ENCODE data around the gene KDM6B.

The KDM6B gene

DNA sequence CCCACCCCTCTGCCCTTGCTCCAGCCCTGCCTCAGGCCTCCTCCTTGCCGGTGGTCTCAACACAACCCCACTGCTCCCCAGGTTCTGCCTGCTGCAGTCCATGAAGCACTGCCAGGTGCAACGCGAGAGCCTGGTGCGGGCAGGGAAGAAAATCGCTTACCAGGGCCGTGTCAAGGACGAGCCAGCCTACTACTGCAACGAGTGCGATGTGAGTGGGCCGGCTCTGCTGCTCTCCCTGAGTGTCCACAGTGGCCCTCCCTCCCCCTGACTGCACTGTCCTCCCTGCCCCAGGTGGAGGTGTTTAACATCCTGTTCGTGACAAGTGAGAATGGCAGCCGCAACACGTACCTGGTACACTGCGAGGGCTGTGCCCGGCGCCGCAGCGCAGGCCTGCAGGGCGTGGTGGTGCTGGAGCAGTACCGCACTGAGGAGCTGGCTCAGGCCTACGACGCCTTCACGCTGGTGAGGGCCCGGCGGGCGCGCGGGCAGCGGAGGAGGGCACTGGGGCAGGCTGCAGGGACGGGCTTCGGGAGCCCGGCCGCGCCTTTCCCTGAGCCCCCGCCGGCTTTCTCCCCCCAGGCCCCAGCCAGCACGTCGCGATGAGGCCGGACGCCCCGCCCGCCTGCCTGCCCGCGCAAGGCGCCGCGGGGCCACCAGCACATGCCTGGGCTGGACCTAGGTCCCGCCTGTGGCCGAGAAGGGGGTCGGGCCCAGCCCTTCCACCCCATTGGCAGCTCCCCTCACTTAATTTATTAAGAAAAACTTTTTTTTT is 19.1 kb downstream of the KDM6B start:
- TF ChIP-seq, protein P1, sequence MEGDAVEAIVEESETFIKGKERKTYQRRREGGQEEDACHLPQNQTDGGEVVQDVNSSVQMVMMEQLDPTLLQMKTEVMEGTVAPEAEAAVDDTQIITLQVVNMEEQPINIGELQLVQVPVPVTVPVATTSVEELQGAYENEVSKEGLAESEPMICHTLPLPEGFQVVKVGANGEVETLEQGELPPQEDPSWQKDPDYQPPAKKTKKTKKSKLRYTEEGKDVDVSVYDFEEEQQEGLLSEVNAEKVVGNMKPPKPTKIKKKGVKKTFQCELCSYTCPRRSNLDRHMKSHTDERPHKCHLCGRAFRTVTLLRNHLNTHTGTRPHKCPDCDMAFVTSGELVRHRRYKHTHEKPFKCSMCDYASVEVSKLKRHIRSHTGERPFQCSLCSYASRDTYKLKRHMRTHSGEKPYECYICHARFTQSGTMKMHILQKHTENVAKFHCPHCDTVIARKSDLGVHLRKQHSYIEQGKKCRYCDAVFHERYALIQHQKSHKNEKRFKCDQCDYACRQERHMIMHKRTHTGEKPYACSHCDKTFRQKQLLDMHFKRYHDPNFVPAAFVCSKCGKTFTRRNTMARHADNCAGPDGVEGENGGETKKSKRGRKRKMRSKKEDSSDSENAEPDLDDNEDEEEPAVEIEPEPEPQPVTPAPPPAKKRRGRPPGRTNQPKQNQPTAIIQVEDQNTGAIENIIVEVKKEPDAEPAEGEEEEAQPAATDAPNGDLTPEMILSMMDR (IDR thresholded peaks at IDR 0.05; ENCODE audit: low read depth, low read length, missing control alignments) = no peak
- H3K4me3 ChIP-seq (replicated peaks; ENCODE audit: low read depth, low read length) = no peak overlapping the region
- no peak for DNase-seq (ENCODE audit: extremely low read depth, low read depth)

DNA sequence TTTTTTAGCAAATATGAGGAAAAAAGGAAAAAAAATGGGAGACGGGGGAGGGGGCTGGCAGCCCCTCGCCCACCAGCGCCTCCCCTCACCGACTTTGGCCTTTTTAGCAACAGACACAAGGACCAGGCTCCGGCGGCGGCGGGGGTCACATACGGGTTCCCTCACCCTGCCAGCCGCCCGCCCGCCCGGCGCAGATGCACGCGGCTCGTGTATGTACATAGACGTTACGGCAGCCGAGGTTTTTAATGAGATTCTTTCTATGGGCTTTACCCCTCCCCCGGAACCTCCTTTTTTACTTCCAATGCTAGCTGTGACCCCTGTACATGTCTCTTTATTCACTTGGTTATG is 19.6 kb downstream of the KDM6B start:
- TF ChIP-seq, protein P1 (IDR thresholded peaks at IDR 0.05; ENCODE audit: low read depth, low read length, missing control alignments) = no peak
- no peak overlapping the region for H3K4me3 ChIP-seq (replicated peaks; ENCODE audit: low read depth, low read length)
- no peak for DNase-seq (ENCODE audit: extremely low read depth, low read depth)

GRCh38 chr17:7854078-7854777 is 20.2 kb downstream of the KDM6B start:
- TF ChIP-seq, protein P1 (IDR thresholded peaks at IDR 0.05; ENCODE audit: low read depth, low read length, missing control alignments) = no peak
- no peak overlapping the region for H3K4me3 ChIP-seq (replicated peaks; ENCODE audit: low read depth, low read length)
- DNase-seq (ENCODE audit: extremely low read depth, low read depth) = no peak

DNA sequence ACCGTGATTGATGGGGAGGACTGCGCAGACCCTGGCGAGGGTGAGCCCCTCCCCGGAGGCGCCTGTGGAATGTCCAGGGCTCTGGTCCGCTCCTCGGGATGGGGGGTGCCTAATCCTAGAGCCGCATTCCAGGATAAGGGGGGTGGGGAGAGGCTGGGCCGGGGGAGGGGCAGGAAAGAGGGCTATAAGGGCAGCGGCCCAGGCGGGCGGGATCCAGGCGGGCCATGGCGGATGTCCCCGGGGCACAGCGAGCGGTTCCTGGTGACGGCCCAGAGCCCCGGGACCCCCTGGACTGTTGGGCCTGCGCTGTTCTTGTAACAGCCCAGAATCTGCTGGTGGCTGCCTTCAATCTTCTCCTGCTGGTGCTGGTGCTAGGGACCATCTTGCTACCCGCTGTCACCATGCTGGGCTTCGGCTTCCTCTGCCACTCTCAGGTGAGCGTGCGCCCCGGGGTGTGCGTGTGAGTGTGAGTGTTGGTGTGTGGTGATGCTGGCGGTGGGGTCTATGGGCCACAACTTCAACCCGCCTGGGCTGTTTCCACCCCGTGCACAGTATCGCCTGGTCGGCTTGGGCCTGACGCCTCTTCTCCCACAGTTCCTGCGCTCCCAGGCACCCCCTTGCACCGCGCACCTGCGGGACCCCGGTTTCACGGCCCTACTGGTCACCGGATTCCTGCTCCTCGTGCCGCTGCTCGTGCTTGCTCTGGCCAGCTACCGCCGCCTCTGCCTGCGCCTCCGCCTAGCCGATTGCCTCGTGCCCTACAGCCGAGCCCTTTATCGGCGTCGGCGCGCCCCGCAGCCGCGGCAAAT is 21.0 kb downstream of the KDM6B start, which contains the start of gene TMEM88:
Gene TMEM88 (plus strand): TSS at position 216 of the 809 bp plus-strand sequence. CDS start 9 bp downstream, at position 225.
- TF ChIP-seq, protein P1 (IDR thresholded peaks at IDR 0.05; ENCODE audit: low read depth, low read length, missing control alignments) = no peak
- peak within 1 kb of the TSS; percentile 68 for H3K4me3 ChIP-seq (replicated peaks; ENCODE audit: low read depth, low read length)
- DNase-seq (ENCODE audit: extremely low read depth, low read depth) = no peak

DNA sequence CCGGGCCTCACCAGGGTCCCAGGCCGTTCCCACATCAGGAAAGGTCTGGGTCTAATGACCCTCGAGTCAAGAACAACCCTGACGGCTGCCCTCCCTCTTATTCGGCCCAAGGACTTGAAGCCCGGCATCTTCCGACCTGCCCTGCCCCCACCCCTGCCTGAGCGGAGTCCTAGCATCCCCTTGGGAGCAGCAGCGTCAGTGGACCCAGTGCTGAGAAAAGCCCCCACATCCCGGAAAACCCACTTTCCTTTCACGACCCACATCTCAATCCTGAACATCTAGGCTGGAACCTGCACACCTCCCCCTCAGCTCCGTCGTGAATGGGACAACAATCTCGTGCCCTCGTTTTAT is 21.6 kb downstream of the KDM6B start:
- no peak for DNase-seq (ENCODE audit: extremely low read depth, low read depth)
- TF ChIP-seq, protein P1 (IDR thresholded peaks at IDR 0.05; ENCODE audit: low read depth, low read length, missing control alignments) = no peak
- H3K4me3 ChIP-seq (replicated peaks; ENCODE audit: low read depth, low read length) = peak overlapping the region; percentile 68

DNA sequence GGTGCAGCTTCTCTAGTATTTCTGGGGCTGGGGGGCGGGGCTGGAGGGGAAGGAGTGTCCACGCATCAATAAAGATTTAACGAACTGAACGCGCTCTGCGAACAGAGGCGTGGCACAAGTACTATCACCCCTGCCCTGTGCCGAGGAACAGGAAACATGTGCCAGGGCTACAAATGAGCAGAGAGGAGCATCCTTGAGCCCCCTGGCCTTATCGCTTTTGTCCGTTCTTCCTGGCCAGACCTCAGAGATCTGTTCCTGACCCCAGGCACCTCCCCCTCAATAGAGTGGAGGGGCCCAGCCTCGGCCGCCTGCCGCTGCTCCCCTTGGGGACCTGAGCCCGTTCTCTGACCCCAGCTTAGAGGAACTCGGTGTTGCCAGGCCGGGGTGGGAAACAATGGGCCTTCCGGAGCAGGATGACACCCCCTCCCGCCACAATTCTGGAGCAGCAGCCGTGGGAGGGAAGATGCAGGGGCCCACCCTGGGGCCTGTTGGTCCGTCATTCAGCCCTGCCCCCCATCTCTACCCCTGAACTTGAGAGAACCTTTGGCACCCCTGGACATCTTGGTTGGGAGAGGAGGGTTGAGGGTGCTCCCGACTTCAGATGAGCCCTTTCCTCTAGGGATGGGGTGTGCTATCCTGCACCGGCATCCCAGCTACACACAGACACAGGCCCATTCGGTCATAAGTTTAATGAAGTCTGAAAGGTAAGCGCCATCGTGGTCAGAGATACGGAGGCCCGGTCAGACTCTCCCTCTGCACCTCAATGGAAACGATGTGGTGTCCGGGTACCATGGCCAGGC is 22.2 kb downstream of the KDM6B start:
- H3K4me3 ChIP-seq (replicated peaks; ENCODE audit: low read depth, low read length) = peak overlapping the region; percentile 68
- TF ChIP-seq, protein P1 (IDR thresholded peaks at IDR 0.05; ENCODE audit: low read depth, low read length, missing control alignments) = no peak
- no peak for DNase-seq (ENCODE audit: extremely low read depth, low read depth)
